ENCODE data around the gene TRIM14. TPM values are rescaled to one million over a fixed set of nuclear protein-coding genes. Genes with fewer than 3 reads are reported as not detected.
"Not testable (repeated sequence)": the region's sequence is repeated elsewhere in the genome, so short reads cannot be mapped to it uniquely, and the experiment has no call there.

Gene TRIM14
- total RNA-seq, 1 donor from 2014 or later: 0.40 TPM

DNA sequence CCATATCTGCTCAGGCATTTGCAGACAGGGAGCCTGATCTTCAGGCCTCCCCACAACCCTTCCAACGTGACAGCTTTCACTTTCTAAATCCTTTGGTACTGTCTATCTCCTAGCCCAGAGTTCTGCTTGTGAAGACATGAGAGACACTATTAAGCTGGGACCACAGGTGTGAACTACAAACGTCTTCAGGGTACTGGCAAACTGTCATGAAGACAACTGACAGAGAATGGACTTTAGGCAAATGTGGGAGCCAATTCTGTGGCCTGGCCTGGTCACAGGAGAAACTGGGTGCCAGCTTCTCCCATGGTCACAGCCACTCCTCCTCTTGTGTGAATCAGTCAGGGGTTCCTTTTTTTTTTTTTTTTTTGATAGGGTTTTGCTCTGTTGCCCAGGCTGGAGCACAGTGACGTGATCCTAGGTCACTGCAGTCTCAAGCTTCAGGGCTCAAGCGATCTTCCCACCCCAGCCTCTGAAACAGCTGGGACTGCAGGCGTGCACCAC is 10.4 kb downstream of the TRIM14 start:
- DNase-seq (ENCODE audit: low read depth in 2 of 2): no peak

DNA sequence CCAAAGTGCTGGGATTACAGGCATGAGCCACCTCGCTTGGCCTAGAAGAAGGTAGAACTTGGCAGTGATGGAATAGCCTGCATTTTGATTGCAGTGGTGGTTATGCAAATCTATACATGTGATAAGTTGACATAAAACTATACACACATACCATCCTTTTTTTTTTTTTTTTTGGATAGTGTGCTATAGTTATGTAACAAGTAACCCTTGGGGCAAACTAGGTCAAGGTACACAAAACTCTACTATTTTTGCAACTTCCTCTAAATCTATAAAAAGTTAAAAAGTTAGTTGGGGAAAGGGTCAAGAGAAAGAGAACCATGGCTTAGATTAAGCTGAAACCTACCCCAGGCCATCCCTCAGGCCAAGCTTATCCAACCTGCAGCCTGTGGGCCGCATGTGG is 11.1 kb downstream of the TRIM14 start:
- no peak for DNase-seq (ENCODE audit: low read depth in 2 of 2)

DNA sequence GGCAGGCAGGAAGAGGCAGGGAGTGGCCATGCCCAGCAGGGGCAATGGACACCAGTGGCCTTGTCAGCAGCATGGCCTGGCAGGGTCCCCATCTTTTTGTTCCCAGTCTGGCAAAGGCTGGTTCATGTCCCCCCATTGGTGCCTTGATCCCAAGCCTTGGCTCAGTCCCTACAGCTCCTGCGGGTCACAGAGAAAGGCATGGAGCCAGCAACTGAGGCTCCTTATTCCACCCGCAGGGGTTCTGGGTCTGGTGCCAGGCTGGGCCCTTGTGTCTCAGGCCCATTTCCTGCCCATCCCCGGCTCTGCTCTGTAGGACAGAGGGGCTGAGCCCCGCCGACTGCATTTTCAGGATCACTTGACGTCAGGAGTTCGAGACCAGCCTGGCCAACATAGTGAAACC is 14.0 kb downstream of the TRIM14 start:
- DNase-seq (ENCODE audit: low read depth in 2 of 2): no peak

DNA sequence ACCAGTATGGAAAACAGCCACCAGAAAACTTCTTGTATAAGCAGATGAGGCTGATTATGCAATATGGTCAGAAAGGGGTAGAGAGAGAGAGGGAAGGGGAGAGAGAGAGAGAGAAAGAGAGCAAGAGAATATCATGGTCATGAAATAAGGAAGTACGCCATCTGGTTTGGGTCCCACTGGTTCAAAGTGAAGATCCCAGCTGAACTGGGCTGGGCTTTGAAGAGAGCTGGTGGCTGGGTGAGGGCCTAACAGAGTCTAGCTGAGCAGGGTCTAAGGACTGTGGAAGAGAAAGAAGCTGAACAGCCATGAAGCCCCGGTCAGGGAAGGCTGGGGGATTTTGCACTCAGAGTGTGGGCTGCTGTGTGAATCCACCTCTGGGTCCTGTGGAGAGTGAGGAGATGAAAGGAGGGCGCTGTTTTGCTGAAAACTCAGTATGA is 14.6 kb downstream of the TRIM14 start:
- no peak for DNase-seq (ENCODE audit: low read depth in 2 of 2)

DNA sequence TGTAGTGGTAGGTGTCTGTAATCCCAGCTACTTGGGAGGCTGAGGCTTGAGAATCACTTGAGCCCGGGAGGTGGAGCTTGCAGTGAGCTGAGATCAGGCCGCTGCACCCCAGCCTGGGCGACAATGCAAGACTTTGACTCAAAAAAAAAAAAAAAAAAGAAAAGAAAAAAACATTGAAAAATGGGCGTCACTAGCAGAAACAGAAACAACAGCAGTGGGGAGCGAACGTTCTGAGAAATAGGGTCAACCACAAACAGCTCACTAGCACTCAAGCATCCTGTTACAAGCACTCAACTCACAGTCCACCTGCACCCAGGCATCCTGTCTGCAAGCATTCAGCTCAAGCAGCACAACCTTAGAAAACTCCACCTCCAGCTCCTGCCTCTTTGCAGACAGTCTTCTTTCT is 17.2 kb downstream of the TRIM14 start:
- no peak for DNase-seq (ENCODE audit: low read depth in 2 of 2)

DNA sequence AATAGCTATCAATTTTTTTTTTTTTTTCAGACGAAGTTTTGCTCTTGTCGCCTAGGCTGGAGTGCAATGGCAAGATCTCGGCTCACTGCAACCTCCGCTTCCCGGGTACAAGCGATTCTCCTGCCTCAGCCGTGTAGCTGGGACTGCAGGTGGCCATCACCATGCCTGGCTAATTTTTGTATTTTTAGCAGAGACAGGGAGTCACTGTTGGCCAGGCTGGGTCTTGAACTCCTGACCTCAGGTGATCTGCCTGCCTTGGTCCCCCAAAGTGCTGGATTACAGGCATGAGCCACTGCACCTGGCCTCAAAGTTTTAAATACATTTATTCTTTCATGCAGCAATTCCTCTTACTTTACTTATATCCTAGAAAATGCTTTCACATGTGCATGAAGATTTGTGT is 17.6 kb downstream of the TRIM14 start:
- DNase-seq (ENCODE audit: low read depth in 2 of 2): no peak

DNA sequence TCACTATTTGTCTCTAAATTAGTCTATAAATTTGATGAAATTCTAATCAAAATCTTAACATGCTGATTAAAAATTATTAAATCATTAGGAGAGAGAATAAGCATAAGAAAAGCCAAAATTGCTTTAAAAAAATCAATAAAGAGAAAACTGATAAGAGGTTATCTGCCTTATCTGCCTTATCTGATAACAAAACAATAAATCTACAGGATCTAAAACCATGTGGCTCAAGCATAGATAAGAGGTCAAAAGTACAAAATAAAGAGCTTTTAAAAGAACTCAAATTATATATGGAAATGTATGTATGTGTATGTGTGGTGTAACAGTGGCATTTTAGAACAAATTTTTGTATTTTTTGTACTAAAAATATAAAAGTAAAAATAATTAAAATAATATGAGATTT is 18.6 kb downstream of the TRIM14 start:
- DNase-seq (ENCODE audit: low read depth in 2 of 2): no peak

DNA sequence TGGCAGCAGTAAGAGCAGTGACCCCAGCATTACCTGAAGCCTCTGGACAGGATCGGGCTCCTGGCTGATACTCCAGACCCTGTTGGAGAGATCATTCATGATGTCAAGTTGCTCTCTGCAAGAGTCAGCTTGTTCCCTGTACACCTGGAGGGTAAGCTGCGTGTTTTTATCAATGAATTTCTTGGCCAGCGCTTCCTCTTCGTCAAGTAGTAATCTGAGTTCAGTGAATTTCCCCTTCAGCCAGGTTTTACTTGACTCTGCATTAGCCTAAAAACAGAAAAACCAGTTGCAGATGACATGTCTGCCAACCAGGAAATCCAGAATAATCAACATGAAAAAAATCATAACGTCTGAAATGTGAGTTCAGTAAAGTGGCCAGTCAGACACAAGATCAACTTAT is 19.1 kb downstream of the TRIM14 start:
- no peak for DNase-seq (ENCODE audit: low read depth in 2 of 2)

DNA sequence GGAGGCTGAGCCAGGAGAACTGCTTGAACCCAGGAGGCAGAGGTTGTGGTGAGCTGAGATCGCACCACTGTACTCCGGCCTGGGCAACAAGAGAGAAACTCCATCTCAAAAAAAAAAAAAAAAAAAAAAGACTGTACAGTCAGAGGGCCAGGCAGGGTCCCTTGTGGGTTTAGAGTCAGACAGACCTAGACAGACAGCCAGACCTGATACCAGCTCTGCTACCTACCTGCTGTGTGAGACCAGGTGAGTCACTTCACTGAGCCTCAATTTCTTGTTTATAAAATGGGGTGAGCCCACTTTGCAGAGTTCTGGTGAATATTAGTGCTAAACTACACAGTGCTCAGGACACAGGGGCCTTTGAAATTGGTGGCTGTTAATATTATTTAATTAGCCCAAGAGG is 19.7 kb downstream of the TRIM14 start:
- no peak for DNase-seq (ENCODE audit: low read depth in 2 of 2)

DNA sequence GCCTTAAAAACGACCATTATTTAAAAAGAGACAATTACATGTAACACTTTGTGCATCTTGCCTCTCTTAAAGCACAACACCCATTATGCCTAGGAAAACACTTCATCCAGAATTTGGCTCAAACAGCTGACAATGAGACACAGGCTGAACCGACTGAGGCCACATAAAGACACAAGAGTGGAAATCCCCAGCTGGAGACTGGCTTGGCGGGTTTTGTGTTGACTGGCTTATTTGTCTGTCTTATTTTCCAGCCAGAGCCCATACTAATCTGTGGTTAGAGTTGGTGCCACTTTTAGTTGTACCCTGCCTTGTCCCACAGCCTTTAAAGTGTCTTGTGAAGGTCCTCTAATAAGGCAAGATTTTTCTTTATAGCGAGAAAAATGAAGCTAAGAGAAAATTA is 21.2 kb downstream of the TRIM14 start:
- no peak for DNase-seq (ENCODE audit: low read depth in 2 of 2)

DNA sequence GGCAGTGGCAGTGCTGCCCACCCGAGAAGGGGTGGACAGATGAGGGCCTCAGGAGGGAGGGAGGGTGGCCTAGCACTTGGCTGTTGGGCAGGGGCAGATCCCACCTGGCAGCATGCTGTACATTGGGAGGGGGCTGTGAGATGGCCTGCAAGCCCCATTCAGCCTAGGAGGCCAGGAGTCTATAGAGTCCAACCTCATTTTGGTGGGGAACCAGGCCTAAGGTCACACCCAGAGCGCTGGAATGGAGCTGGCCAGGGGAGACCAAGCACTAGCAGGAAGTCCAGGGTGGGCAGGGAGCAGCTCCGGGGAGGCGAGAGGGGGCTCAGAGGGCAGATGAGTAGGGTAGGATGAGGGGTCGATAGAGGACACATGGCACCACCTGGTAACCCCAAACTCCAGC is 22.9 kb downstream of the TRIM14 start:
- no peak for DNase-seq (ENCODE audit: low read depth in 2 of 2)

DNA sequence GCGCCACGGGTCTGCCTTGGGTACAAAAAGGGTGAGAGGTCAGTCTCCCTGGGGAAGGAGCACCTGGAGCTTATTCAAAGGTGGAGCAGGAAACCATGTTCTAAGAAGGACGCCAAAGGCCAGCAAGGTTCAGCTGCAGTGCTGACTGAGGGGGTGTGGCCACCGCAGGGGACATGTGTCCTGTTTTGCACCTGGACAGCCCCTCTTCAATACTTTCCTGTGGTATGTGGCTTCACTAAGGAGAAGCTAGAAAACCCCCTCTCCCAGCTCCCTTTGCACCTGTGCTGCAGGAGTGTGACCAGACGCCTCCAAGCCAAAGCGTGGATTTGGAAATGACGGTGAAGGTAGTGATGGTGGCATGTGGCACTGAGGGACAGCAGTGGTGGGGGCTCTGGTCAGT is 23.6 kb downstream of the TRIM14 start:
- DNase-seq (ENCODE audit: low read depth in 2 of 2): no peak

DNA sequence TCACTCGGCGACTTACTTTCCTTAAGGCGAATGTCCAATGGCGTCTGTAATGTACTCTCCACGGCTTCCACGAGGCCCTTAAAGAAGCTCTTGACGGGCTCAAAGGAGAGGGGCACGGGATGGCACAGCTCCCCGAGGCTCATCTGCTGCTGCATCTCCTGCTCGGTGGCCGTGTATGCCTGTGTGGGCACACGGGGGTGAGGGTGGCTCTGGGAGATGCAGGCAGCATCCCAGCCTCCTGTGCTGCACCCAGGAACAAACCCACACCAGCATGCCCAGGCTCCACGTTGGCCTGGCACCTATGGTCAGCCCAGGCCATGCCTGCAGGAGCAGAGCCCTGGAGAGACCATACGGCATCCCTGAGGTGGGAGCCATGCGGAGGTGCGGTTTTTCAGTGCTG is 24.2 kb downstream of the TRIM14 start:
- no peak for DNase-seq (ENCODE audit: low read depth in 2 of 2)

DNA sequence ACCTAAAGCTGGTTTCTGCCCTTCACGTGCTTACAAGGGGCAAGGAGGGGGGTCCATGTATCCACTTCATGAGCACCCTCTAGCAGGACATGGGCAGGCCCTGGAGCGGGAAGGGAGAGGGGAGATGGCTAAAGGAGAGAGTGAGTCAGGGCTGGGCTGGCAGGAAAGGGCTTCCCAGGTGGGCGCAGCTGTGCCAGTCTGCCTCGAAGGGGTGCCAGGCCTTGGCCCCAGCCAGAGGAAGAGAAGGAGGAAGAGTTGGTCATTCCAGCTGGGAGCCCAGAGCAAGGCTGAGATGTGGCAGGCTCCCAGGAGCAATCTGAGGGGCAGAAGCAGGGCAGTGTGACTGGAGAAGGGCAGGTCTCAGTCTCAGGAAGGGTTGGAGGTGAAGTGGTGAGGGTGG is 24.7 kb downstream of the TRIM14 start:
- DNase-seq (ENCODE audit: low read depth in 2 of 2): no peak

DNA sequence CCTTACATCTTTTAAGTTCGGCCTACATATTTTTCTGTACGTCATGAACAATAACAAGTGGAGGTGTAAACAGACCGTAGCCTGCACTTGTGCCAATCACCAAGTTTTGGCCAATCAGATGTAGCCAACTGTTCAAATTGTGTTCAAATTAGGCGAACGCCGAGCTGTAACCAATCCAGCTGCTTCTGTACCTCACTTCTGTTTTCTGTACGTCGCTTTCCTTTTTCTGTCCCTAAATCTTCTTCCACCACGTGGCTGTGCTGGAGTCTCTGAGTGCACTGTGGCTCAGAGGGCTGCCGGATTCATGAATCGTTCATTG is 26.4 kb downstream of the TRIM14 start:
- DNase-seq (ENCODE audit: low read depth in 2 of 2): no peak

DNA sequence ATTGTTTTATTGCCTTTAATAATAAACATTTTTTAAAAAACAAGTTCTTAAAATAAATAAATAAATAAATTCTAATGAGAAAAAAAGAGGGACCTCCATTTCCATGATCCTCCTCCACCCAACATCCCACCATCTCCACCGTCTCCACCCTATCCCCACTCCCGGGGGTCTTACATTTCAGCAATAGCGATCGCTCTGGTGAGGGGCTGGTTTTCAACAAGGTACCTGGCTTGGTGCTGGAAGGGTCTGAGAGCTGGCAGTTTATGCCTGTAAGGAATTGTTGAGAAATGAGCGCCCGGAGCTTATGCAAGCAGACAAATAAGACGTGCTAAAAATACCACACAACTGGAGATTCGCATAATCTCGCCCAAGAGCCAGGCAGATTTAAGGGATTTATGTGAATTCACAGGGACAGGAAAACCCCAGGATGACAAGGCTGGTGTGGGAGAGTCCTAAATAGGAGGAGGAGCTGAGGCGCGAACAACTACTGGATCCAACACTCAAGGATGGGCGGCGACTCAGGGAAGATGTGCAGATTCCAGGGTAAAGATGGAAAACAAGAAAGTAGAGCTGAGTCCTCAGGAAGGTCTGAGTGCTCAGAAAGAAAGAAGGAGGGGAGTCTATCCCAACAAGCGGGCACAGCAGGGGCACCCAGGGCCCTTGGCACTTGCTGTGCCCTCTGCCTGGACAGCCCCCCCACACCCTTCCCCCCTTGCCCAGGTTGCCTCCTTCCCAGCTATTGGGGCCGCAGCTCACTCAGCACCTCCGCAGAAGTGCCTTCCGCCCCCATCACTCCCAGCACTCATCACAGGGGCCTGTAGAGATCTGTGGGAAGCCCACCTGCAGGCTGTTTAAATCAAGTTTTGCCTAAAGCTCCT is 27.0 kb downstream of the TRIM14 start:
- no peak for DNase-seq (ENCODE audit: low read depth in 2 of 2)

DNA sequence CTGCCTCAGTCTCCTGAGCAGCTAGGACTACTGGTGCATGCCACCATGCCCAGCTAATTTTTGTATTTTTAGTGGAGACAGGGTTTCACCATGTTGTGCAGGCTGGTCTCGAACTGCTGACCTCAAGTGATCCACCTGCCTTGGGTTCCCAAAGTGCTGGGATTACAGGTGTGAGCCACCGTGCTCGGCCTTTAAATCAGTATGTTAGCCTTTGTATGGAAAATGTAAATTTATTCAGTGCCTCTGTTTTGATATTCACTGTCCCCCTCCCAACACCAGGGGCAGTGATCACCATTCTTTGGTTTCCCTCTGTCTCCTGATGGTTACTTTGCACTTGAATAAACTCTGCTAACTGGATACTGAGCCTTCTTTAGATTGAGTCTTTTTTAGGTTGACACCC is 28.3 kb downstream of the TRIM14 start:
- not testable (repeated sequence) for DNase-seq (ENCODE audit: low read depth in 2 of 2)

DNA sequence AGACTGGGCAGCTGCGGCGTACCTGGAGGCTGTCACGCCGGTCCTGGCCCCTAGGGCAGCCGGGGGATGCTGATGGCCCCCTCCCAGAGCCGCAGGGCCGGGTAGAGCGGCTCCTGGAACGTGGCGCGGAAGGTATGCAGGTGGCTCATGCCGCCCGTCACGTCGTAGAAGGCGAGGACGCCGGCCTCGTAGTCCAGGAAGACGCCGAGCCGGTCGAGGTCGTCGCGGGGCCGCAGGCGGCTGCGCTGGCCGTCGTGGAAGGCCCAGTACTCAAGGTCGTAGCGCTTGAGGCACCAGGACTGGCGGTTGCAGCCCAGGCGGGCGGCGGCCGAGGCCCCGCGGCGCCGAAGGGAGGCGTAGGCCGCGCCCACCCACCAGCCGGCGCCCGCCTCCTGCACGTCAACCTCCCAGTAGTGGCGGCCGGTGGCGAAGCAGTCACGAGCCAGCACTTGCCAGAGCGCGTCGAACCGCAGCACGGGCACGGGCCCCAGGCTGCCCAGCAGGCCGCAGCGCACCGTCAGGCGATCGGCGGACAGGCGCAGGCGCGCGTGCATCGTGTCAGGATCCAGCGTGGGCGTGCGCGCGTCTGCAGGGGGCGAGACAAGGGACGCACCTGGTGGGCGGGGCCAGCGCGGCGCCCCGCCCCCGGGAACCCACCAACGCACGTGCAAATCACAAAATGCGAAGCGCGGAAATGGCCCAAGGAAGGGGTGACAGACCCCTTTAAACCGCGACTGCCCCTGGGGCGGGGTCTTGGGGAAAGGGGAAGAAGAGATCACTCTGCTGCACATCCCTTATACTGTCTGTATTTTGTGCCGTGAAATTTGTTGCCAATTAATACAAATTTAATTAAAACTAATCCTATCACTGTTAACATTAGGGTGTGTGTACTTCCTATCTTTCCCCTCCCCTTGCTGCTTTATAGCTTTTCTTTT is 31.3 kb downstream of the TRIM14 start:
- peak; percentile 69 to 77 for DNase-seq (ENCODE audit: low read depth in 2 of 2)

DNA sequence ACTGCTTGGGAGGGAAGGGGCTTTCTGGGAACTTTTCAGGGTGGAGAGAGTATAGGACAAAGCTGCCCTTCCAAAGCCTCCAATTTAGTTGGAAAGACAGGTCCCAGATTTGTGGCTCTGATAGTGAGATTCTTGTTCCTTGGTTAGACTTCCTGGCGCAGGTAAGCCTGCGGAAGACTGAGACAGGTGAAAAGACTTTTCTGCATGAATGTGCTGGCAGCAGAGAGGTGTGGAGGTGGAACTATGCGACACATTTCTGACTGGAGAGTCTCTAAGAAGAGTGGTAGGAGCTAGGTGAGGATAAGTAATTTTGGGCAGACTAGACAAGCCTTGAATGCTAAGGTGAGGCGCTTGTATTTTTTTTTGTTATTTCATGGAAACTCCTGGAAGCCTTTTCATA is 32.6 kb downstream of the TRIM14 start:
- DNase-seq (ENCODE audit: low read depth in 2 of 2): no peak

DNA sequence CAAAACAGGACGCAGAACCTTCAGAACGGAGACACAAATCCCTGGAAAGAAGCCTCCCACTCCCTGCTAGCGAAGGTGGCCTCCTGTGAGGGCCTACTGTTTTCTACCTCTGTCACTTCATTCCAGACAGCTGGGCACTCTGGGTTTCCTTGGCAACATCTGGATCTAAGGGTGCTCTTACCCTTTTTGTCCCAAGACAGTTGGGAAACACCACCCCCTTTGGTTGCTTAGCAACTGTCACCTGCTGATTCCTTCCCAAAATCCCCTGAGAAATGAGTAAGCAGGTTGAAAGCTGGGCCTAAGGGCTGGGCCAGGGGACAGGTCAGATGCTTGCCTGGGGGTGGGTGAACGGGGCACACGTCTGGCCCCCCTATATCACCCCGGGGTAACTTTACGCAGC is 33.1 kb downstream of the TRIM14 start:
- no peak for DNase-seq (ENCODE audit: low read depth in 2 of 2)

DNA sequence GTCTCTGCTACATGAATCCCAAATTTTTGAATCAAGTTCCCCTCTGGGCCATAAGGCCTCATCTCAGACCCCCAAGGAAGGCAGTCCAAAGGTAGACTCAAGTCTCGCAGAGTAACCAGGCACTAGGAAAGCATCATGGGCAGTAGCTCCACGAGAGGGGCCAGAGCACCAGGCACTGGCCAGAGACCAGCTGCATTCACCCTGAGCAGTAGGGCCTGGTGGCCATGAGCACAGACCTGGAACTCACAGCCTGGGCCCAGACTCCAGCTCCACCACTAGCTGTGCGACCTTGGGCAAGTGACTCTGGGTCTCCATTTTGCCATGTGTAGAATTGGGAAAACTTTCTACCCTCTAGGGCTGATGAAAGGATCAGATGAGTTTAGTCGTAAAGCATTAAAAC is 34.0 kb downstream of the TRIM14 start:
- DNase-seq (ENCODE audit: low read depth in 2 of 2): no peak

DNA sequence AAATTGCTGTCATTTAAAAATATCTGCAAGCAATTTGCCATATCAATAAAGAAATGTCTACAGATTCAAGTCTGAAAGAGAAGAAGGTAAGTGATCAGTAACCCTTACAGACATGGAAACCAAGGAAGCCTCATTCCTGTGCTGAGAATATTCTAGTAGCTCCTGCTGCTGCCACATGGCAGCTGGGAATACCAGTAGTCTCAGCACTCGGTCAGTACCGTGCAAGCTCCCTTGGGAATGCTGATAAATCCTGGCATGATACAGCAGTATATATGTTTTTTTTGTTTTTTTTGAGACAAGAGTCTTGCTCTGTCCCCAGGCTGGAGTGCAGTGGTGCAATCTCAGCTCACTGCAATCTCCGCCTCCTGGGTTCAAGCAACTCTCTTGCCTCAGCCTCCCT is 34.6 kb downstream of the TRIM14 start:
- no peak for DNase-seq (ENCODE audit: low read depth in 2 of 2)

Data from lung microvascular endothelial cell (primary cell).